ENCODE data around the gene PLXDC1.
"Not testable (repeated sequence)": the region's sequence is repeated elsewhere in the genome, so short reads cannot be mapped to it uniquely, and the experiment has no call there.

Gene PLXDC1

GRCh38 chr17:39122991-39123390 lies 28.4 kb downstream of the PLXDC1 start:
- DNase-seq: no peak

GRCh38 chr17:39121919-39122318 lies 29.5 kb downstream of the PLXDC1 start:
- DNase-seq: not testable (repeated sequence)

GRCh38 chr17:39118674-39119419 lies 32.6 kb downstream of the PLXDC1 start:
- no peak for DNase-seq

GRCh38 chr17:39116224-39116623 lies 35.2 kb downstream of the PLXDC1 start:
- DNase-seq: no peak

- DNase-seq: no peak
These were observed 36.3 kb downstream of the PLXDC1 start for GRCh38 chr17:39115135-39115534.

GRCh38 chr17:39114723-39115122 lies 36.7 kb downstream of the PLXDC1 start:
- DNase-seq: no peak

- DNase-seq: no peak
These were observed 37.6 kb downstream of the PLXDC1 start for GRCh38 chr17:39113871-39114270.

- DNase-seq: no peak
These were observed 40.9 kb downstream of the PLXDC1 start for GRCh38 chr17:39110435-39111136.

GRCh38 chr17:39108461-39109375 lies 42.7 kb downstream of the PLXDC1 start:
- no peak for DNase-seq

- no peak for DNase-seq
These were observed 43.5 kb downstream of the PLXDC1 start for GRCh38 chr17:39107973-39108372.

- no peak for DNase-seq
These were observed 44.3 kb downstream of the PLXDC1 start for GRCh38 chr17:39107155-39107554.

- DNase-seq: no peak
These were observed 45.7 kb downstream of the PLXDC1 start for GRCh38 chr17:39105705-39106104.

- DNase-seq: no peak
These were observed 46.8 kb downstream of the PLXDC1 start for GRCh38 chr17:39104657-39105056.

- no peak for DNase-seq
These were observed 47.4 kb downstream of the PLXDC1 start for GRCh38 chr17:39104046-39104445.

- DNase-seq: no peak
These were observed 50.3 kb downstream of the PLXDC1 start for GRCh38 chr17:39101091-39101490.

- DNase-seq: no peak
These were observed 50.9 kb downstream of the PLXDC1 start for GRCh38 chr17:39100530-39100929.

GRCh38 chr17:39099663-39100286 lies 51.7 kb downstream of the PLXDC1 start:
- no peak for DNase-seq

- no peak for DNase-seq
These were observed 52.8 kb downstream of the PLXDC1 start for GRCh38 chr17:39098588-39098987.

GRCh38 chr17:39097537-39097936 lies 53.9 kb downstream of the PLXDC1 start:
- DNase-seq: no peak

GRCh38 chr17:39097150-39097519 lies 54.3 kb downstream of the PLXDC1 start:
- no peak for DNase-seq

GRCh38 chr17:39096508-39097149 lies 54.8 kb downstream of the PLXDC1 start:
- DNase-seq: no peak

GRCh38 chr17:39095309-39095686 lies 56.1 kb downstream of the PLXDC1 start:
- no peak for DNase-seq
